ENCODE measurements around the gene SSTR1. TPM values are rescaled to one million over a fixed set of nuclear protein-coding genes. Genes with fewer than 3 reads are reported as not detected.
A peak's percentile ranks its signal among the peaks of the same experiment; 100 is the strongest.

Gene SSTR1
- polyA plus RNA-seq, 1 donor from 2014 or later: not detected

DNA sequence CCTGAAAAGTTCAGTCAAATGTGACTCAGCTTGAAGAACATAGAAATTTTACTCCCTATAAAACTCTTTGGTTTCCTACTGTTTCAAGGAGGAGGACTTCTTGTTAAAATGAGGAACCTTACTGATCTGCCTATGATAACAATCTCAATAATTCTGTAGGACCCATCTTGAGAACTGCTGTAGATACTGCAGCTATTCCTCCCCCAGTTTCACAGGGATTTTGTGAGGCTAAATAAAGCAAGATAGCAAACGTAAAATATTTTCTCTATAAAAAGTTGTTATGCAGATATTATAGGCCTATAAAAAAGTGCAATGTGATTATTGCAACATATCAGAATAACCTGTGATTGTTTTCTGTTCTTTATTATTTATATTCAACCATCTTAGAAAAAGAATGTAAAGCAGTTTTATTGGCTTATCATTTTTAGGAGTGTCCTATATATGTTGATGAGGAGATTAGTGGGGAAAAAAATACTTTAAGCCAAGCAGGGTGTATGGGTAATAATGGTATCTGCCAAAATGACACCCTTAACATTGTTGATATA lies 36.1 kb downstream of the SSTR1 start:
- Mint-ChIP-seq H3K27me3 (peaks cover 1% of the 10 kb centered on the region), H3K4me1 (no peaks in the 10 kb centered on the region), H3K36me3 (no peaks in the 10 kb centered on the region), H3K27ac (no peak overlapping the region), H3K4me3 (no peak overlapping the region), H3K9me3 (peaks cover 4 to 7% (median 4%) of the 10 kb centered on the region in 3 donors)

DNA sequence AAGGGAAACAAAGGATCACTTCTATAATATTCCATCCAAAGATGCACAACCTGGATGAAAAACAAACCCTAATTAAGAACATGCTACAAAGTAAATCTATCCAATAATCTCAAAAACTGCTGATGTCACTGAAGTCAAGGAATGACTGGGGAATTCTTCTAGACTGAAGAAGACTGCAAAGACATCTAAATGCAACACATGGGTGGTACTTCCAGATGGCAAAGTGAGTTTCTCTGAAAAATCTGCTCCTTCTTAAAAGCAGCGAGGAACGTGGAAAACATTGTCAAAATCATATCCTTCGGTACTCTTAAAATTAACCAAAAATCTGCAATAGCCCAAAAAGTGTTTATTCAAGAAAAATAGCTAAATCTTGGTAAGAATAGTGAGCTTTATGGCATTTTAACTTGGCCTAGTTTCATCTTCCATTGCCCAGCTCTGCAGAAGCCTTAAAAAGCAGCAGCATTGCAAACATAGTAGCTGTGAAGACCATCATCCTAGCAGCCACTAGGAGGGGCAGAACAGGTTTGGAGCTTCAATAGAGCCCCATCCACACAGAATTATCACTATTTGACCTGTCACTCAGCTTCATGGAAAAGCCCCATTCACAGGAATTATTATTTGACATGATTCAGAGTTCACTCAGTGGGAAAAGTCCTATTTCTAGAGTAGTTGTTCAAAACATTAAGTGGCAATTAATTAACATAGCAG lies 40.8 kb downstream of the SSTR1 start:
- H3K4me3 Mint-ChIP-seq: no peak overlapping the region
- H3K9me3 Mint-ChIP-seq: peaks cover 0 to 12% (median 2%) of the 10 kb centered on the region in 3 donors
- H3K27me3 Mint-ChIP-seq: peaks cover 1% of the 10 kb centered on the region
- no peak overlapping the region for H3K27ac Mint-ChIP-seq
- H3K36me3 Mint-ChIP-seq: no peaks in the 10 kb centered on the region
- no peaks in the 10 kb centered on the region for H3K4me1 Mint-ChIP-seq

DNA sequence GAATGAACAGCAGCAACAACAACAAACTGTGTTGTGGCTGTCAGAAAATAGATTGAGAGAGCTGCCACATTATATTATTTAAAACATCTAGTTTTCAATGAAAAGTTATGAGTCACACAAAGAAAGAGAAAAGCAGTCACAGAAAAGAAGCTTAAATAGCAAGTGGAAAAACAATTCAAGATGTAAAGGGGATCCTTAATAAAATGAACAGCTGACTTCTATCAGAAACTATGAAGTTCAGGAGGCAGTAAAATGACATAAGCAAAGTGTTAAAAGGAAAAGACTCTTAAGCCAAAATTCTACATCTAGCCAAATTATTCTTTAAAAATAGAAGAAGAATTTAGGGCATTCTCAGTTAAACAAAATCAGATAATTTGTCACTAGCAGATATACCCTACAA lies 42.6 kb downstream of the SSTR1 start:
- Mint-ChIP-seq H3K4me3 (no peak overlapping the region), H3K27ac (peak overlapping the region in 1 of 3 donors; percentile 2)

DNA sequence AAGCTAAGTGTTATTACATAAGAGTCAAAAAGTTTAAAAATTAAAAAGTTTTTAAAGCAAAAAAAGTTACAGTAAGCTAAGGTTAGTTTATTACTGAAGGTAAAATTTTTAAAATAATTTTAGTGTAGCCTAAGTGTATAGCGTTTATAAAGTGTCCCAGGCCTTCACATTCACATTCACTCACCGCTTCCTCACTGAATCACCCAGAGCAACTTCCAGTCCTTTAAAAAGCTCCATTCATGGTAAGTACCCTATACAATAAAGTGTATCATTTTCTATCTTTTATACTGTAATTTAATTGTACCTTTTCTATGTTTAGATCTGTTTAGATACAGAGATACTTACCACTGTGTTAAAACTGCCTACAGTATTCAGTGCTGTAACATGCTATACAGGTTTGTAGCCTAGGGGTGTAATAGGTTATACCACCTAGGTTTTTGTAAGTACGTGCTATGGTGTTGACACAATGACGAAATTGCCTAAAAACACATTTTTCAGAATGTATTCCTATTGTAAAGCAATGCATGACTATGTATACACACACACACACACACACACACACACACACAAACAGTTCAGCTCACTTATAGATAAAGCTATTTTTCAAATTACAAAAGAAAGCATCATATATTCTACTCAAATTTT lies 44.5 kb downstream of the SSTR1 start:
- Mint-ChIP-seq H3K36me3 (no peaks in the 10 kb centered on the region), H3K27me3 (peaks cover 14% of the 10 kb centered on the region), H3K4me3 (no peak overlapping the region), H3K27ac (no peak overlapping the region), H3K4me1 (no peaks in the 10 kb centered on the region), H3K9me3 (peaks cover 0 to 8% (median 2%) of the 10 kb centered on the region in 3 donors)

More for the DNA sequence above, 42.6 kb downstream of the SSTR1 start:
- Mint-ChIP-seq H3K9me3 (peaks cover 0 to 8% (median 2%) of the 10 kb centered on the region in 3 donors), H3K36me3 (no peaks in the 10 kb centered on the region), H3K27me3 (peaks cover 8% of the 10 kb centered on the region), H3K4me1 (no peaks in the 10 kb centered on the region)

DNA sequence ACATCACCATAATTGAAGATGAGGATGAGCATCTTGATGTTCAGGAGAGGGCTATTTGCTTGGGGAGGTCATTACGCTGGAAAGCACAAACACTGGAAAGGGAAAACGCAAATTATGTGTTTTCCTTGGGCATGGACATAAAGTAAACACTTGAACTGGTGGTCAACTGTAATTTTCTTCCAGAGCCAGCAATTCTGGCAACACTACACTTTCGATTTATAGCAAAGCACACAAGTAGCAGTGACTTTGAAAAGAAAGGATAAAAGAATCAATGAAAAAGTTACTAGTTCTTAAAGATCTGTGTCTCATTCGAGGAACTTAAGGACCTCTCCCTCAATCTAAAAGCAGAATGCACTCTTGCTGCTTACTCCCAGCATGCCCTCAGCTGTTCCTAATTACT lies 46.0 kb downstream of the SSTR1 start:
- Mint-ChIP-seq H3K36me3 (no peaks in the 10 kb centered on the region), H3K9me3 (peaks cover 0 to 8% (median 2%) of the 10 kb centered on the region in 3 donors), H3K4me1 (no peaks in the 10 kb centered on the region), H3K27me3 (peaks cover 13% of the 10 kb centered on the region), H3K27ac (no peak overlapping the region), H3K4me3 (no peak overlapping the region)

DNA sequence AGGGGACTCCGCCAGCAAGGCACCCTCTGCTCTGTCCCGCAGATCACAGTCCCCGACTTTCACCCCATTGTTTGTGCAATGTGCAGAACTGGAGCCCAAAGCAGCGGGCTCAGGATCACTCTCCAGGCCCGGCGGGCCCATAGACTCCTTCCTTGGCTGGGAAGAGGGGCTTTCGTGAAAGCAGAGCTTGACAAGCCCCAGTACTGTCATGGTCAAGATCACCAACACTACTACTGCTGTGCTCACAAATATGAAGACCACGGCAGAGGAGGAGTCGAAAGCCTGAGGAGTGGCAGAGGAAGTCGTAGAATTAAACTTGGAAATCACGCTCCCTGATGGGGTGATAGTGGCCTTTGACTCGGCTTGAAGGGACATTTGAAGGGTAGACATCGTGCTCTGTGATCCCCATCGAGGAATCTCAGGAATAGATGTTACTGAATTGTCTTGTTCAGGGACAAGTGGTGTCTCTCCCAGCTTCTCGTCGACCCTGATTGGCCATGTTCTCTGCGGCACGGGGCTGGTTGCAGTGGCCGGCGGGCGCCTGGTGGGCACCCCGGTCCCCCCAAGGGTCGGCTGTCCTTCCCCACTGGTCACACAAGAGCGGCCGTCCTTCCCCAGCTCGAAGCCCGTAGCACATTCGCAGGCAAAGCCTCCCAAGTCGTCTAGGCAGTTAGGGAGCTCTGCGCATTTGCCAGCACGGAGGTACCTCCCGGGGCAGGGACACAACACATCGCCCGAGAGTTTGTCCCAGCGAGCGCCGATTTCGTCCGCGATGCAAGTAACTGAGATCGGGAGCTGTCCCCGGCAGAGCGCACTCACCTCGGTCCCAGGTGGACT lies 47.1 kb downstream of the SSTR1 start:
- Mint-ChIP-seq H3K4me1 (no peaks in the 10 kb centered on the region), H3K4me3 (no peak overlapping the region), H3K9me3 (peaks cover 0 to 4% (median 2%) of the 10 kb centered on the region in 3 donors), H3K27ac (no peak overlapping the region), H3K27me3 (peaks cover 13% of the 10 kb centered on the region), H3K36me3 (no peaks in the 10 kb centered on the region)

DNA sequence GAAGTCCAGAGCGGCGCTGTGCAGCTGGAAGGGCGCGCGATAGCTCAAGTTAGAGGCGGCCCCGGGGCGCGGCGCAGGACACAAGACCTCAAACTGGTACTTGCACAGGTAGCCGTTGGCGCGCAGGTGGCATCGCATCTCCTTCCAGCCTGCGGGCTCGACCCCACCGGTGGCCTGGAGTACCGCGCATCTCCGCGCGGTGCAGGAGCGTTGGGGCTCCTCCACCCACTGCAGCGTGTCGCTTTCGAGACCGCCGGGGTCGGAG lies 47.6 kb downstream of the SSTR1 start:
- Mint-ChIP-seq H3K9me3 (peaks cover 0 to 8% (median 2%) of the 10 kb centered on the region in 3 donors), H3K27me3 (peaks cover 13% of the 10 kb centered on the region), H3K27ac (no peak overlapping the region), H3K4me1 (no peaks in the 10 kb centered on the region), H3K4me3 (no peak overlapping the region), H3K36me3 (no peaks in the 10 kb centered on the region)

DNA sequence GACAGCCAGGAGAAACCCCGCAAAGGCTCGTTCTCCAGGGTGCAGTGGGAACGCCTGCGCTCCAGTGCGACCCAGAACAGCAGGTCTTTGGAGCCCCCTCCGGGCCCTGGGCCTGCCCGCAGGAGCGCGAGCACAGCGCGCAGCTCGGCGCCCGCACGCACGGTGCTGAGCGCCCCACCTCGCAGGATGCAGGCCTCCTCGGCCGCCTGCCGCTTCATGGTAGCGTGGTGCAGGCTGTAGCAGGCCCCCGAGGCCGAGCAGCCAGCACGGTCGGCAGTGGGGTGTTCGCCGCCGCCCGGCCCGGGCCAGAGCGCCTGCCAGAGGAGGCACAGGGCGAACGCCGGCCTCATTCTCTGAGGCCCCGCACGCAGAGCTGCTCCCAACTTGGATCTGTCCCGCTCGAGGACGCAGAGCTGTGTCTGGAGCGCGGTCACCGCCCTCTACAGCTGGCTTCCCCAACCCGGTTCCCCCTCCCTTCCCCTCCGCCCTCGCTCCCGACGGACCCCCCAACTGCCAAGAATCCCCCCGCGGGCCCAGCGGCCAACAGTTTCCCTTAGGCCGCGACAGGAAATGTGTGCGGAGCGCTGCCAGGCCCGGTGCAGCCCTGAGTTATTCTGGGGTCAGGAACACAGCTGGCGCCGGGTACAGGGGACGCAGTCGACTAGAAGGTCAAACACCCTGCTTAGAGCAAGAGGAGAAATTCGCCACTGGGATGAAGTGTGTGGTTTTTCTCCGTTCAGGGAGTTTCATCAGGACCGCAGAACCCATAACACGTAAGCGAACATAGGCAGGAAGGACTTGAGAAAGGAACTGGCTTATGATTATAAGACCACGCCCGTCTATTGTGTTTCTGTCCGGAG lies 48.2 kb downstream of the SSTR1 start, which contains the start of gene CLEC14A:
Gene CLEC14A, minus strand, starts transcription at position 421 of the 860 bp plus-strand sequence. Its CDS starts 71 bp downstream, at position 350.
- H3K27ac Mint-ChIP-seq: no peak within 1 kb of the TSS

DNA sequence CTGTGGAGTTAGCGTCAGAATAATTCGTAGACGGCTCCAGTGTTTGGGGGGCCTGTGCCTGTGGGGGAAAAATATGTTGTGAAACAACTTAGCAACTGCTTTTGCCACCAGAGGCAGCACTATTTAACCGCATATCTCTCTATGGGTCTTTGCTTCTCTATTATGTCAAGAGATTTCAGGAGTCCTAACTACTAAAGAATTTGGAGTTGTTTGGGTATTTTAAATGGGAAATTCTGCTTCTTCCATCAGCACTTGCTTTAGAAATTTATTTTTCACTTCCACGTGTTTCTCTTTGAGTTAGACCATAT lies 48.8 kb downstream of the SSTR1 start:
- H3K27me3 Mint-ChIP-seq: peaks cover 13% of the 10 kb centered on the region
- H3K27ac Mint-ChIP-seq: no peak overlapping the region
- H3K36me3 Mint-ChIP-seq: no peaks in the 10 kb centered on the region
- H3K4me3 Mint-ChIP-seq: no peak overlapping the region
- H3K9me3 Mint-ChIP-seq: peaks cover 0 to 15% (median 2%) of the 10 kb centered on the region in 3 donors
- no peaks in the 10 kb centered on the region for H3K4me1 Mint-ChIP-seq

More for the DNA sequence above, 48.2 kb downstream of the SSTR1 start, which contains the start of gene CLEC14A:
- H3K36me3 Mint-ChIP-seq: no peaks in the 10 kb centered on the region
- H3K4me3 Mint-ChIP-seq: no peak within 1 kb of the TSS
- H3K27me3 Mint-ChIP-seq: peaks cover 13% of the 10 kb centered on the region
- H3K9me3 Mint-ChIP-seq: peaks cover 0 to 10% (median 2%) of the 10 kb centered on the region in 3 donors
- H3K4me1 Mint-ChIP-seq: no peaks in the 10 kb centered on the region

DNA sequence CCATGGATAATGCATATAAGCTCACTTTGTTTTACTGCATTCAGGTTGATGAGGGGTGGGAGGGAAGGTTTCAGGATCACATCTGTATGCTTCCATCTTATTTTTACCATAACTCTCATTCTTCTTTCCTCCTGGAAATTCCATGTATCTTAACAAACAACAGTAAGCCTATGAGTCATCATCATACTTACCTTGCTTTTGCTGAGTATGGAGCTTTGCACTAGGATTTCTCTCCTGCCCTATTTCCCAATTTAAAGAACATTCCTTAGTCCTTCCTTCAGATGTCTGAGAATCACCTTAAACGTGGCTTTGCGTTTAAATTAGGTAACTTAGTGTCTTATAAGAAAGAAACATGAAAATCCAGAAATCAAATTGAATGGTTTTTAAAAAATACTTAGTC lies 49.8 kb downstream of the SSTR1 start:
- Mint-ChIP-seq H3K27ac (no peak overlapping the region), H3K27me3 (peaks cover 13% of the 10 kb centered on the region), H3K4me3 (no peak overlapping the region), H3K9me3 (peaks cover 0 to 20% (median 4%) of the 10 kb centered on the region in 3 donors), H3K4me1 (no peaks in the 10 kb centered on the region), H3K36me3 (no peaks in the 10 kb centered on the region)

DNA sequence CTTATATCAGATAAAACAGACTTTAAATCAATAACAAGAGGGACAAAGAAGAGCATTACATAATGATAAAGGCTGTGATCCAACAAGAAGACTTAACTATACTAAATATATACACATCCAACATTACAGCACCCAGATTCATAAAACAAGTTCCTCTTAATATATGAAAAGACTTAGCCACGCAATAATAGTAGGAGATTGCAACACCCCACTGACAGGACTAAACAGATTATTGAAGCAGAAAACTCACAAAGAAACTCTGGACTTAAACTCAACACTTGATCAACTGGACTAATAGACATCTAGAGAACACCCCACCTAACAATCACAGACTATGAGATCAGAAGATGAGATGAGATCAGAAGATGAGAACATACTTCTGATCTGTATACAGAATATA lies 53.9 kb downstream of the SSTR1 start:
- no peak overlapping the region for H3K27ac Mint-ChIP-seq
- no peak overlapping the region for H3K4me3 Mint-ChIP-seq
- H3K4me1 Mint-ChIP-seq: no peaks in the 10 kb centered on the region
- H3K27me3 Mint-ChIP-seq: peaks cover under 1% of the 10 kb centered on the region
- no peaks in the 10 kb centered on the region for H3K36me3 Mint-ChIP-seq
- H3K9me3 Mint-ChIP-seq: peaks cover 3 to 28% (median 5%) of the 10 kb centered on the region in 3 donors

Other genes with a start within 250 kb of the SSTR1 start
- gene CLEC14A, start 48.2 kb downstream of the SSTR1 start, polyA plus RNA-seq: not detected